Stimulated activated CD4-positive, alpha-beta T cell treated with anti-CD3 and anti-CD28 coated beads, TNF-alpha, amount 100 ng/mL, for 24 hours (primary cell): ENCODE measurements around the gene RPL19.
"Not testable (repeated sequence)": the region's sequence is repeated elsewhere in the genome, so short reads cannot be mapped to it uniquely, and the experiment has no call there.

Source experiments
- DNase-seq, 3 experiments: peaks; one replicate each; pipeline ENCODE4 v3.0.0-alpha.2; 2020; ENCODE audit warnings: low read depth in 3 of 3

The RPL19 gene

DNA sequence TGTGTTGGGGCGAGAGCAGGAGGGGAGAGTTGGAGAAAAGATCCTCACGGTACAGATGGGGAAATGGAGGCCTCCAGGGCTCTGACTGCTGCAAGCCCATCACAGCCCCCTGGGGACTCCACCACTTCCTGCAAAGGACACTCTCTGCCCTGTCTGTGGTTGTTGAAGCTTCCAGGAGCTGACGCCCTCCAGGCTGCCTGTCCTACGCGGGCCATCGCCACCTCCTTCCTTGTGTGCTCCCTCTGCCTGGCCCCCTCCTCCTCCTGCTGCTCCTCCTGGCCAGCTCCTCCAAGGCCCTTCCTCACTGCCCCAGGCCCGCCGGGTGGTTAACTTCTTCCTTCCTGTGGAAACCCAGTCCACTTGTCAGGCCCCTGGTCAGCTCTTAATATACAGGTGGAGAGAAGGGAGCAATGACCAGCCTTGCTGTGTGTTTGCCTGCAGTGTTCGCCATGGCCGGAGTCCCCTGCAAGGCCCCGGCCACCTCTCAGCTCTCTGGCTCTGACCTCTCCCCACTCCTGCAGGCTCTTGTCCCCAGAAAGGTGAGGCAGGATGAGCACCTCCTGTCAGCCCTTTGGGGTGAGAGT is 44.0 kb downstream of the RPL19 start:
- DNase-seq = no peak

DNA sequence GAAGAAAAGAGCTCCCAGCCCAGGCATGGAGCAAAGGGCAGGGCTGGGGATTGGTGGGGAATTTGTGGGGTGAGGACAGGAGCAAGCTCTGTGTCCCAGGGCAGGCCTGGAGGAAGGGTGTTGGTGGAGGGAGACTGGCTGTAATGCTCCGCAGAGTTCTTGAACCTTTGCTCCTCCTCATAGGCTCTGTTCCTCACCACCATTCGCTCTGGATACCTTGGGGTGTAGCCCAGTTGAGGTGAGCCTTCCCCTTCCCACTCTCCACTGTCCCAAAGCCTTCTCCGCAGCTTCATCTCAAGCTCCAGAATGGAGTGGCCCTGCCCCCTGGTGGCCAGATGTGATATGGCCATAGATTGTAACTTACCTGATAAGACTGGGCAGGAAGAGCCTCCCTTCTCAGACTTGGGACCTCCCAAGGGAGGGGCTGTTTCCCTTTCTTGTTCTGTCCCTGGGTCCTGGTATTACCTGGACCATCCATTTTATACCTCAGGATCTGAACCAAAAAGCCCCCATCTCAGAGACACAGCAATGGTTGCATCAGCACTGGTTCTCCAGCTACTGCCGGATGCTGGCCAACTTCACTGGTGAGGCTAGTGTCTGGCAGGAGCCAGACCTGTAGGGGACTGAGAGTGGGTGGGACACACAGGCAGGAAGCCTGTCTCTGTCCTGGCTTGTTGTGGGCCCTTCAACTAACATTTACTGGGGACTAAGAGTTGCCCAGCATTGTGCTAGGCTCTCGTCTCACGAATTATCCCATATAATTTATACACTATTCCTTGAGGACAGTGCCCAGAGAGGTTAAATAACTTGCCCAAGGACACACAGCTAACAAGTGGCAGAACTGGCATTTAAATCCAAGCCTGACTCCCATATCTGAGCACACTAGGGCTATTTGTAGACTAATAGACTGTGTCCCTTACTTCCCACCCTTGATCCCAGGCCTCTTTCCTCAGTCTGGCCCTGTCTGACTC is 44.8 kb downstream of the RPL19 start:
- peak; percentile 76 to 85 (median 80) for DNase-seq

- no peak for DNase-seq
These were observed 46.2 kb downstream of the RPL19 start for GRCh38 chr17:39246274-39246673.

GRCh38 chr17:39250076-39250475 is 50.0 kb downstream of the RPL19 start:
- not testable (repeated sequence) for DNase-seq

DNA sequence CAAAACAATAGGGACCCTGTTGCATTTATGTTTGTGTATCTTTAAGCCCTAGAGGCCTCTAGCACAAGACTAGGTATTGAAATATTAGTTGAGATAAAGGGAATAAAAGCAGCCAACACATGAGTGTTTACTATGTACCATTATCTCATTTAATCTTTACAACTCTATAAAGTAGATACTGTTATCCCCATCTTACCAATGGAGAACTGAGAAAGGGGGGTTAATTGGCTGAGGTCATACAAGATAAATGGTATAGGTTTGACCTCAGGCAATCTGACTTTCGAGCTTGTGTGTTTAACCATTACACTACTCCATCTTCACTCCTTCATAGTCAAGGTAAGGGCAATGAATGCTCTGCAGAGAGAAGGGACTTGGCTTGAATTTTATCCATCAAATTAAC is 51.9 kb downstream of the RPL19 start:
- no peak for DNase-seq

DNA sequence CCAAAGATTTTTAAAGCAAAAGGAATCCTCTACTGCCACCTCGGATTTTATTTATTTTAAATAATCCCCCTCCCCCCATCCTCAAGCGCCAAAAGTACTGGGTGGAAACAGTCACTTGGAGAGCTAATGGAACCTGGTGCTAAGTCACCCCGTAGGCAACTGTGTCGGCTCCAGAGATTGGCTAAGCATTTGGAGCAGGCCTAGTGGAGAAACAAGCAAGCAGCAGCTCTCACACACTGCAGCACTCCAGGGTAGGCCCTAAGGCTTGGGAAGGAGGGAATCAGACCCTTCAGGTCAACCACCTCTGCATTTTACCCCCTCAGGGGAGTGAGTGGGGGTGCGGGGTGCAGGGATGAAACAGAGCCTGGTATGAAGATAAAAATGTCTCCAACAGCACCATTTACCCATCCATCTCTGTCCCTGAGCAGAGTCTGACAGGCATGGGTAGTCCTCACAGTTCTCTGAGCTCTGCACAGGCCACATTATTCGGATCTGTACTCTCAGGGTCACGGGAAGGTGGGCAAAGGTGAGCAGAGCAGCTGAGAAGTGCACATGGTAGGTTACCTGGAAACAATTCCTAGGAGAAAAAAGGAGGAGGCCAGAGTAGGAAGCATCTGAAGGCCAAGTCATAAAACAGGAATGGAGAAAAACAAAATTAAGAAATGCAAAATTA is 52.8 kb downstream of the RPL19 start:
- DNase-seq = no peak
